HTERT RPE-1 (cell line): ENCODE results near the gene GABRD.
"Not testable (repeated sequence)": the region's sequence is repeated elsewhere in the genome, so short reads cannot be mapped to it uniquely, and the experiment has no call there.

Source experiments
- in situ Hi-C: fragments of 300-500 bp; cut with MboI; formaldehyde crosslinking; loops from 4 replicates; pipeline ENCODE4 v1.14.3; 2020; ENCODE audit warnings: low sequenced_read_pairs

Gene GABRD

GRCh38 chr1:2019172-2019543, at the start of gene GABRD:
Gene GABRD, plus strand, starts transcription at chr1:2019345. Its CDS starts 79 bp downstream, at chr1:2019424.
- in situ Hi-C loops, result no loop called here

- in situ Hi-C loops, result no loop called here
Measured at GRCh38 chr1:1969505-1969900, 49.6 kb upstream of the GABRD start.

GRCh38 chr1:1969953-1970716, 49.0 kb upstream of the GABRD start:
- in situ Hi-C loops, result no loop called here

GRCh38 chr1:1971017-1971416, 48.1 kb upstream of the GABRD start:
- in situ Hi-C loops, result no loop called here

GRCh38 chr1:1971688-1972087, 47.5 kb upstream of the GABRD start:
- in situ Hi-C loops, result no loop called here

- in situ Hi-C loops, result no loop called here
Measured at GRCh38 chr1:1972976-1973715, 46.0 kb upstream of the GABRD start.

GRCh38 chr1:1973716-1974642, 45.2 kb upstream of the GABRD start:
- in situ Hi-C loops, result no loop called here

GRCh38 chr1:1974834-1975233, 44.3 kb upstream of the GABRD start:
- in situ Hi-C loops, result no loop called here

- in situ Hi-C loops, result no loop called here
Measured at GRCh38 chr1:1975535-1975934, 43.6 kb upstream of the GABRD start.

- in situ Hi-C loops, result no loop called here
Measured at GRCh38 chr1:1976031-1976430, 43.1 kb upstream of the GABRD start.

- in situ Hi-C loops, result no loop called here
Measured at GRCh38 chr1:1978108-1978507, 41.0 kb upstream of the GABRD start.

GRCh38 chr1:1978690-1979481, 40.3 kb upstream of the GABRD start:
- in situ Hi-C loops, result not testable (repeated sequence)

GRCh38 chr1:1979482-1980165, 39.5 kb upstream of the GABRD start:
- in situ Hi-C loops, result no loop called here

- in situ Hi-C loops, result no loop called here
Measured at GRCh38 chr1:1980467-1981141, 38.5 kb upstream of the GABRD start.

GRCh38 chr1:1981142-1981500, 38.0 kb upstream of the GABRD start:
- in situ Hi-C loops, result no loop called here

GRCh38 chr1:1981631-1982327, 37.4 kb upstream of the GABRD start:
- in situ Hi-C loops, result not testable (repeated sequence)

GRCh38 chr1:1982379-1983232, 36.5 kb upstream of the GABRD start:
- in situ Hi-C loops, result no loop called here

- in situ Hi-C loops, result no loop called here
Measured at GRCh38 chr1:1984560-1985070, 34.5 kb upstream of the GABRD start.
